HG02852 (cell line): ENCODE measurements around the gene NFKBIE.
"Not testable (repeated sequence)": the region's sequence is repeated elsewhere in the genome, so short reads cannot be mapped to it uniquely, and the experiment has no call there.

Source experiments
- ATAC-seq: cut with Tn5 transposase; IDR thresholded peaks from one replicate; pipeline ENCODE4 v1.9.1; 2021; ENCODE audit warnings: mild to moderate bottlenecking, moderate library complexity; ENCODE audit not compliant: unreplicated experiment

Gene NFKBIE, protein sequence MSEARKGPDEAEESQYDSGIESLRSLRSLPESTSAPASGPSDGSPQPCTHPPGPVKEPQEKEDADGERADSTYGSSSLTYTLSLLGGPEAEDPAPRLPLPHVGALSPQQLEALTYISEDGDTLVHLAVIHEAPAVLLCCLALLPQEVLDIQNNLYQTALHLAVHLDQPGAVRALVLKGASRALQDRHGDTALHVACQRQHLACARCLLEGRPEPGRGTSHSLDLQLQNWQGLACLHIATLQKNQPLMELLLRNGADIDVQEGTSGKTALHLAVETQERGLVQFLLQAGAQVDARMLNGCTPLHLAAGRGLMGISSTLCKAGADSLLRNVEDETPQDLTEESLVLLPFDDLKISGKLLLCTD

DNA sequence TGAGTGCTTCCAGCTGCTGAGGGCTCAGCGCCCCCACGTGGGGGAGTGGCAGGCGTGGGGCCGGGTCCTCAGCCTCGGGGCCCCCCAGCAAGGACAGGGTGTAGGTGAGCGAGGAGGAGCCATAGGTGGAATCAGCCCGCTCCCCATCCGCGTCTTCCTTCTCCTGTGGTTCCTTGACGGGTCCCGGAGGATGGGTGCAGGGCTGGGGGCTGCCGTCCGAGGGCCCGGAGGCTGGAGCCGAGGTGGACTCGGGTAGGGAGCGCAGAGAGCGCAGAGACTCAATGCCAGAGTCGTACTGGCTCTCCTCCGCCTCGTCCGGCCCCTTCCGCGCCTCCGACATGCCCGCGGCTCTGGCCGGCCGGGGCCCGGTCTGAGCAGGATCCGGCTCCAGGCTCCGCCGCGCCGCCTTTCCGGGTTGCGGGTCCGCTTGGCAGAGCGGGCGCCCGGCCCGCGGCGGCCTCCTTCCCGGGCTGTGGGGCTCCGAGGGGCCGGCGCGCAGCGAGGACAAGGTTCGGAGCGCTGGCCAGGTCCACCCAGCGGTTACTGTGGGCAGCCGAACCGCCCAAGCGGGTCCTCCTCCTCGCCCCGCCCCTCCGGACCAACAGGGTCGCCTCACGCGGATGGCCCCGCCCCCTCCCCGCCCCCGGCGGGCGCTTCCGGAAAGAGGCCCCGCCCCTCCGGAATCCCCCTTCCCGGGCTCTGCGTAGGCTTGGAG lies at the start of gene NFKBIE:
Gene NFKBIE (minus strand): TSS at position 545 of the 715 bp plus-strand sequence. CDS start 205 bp downstream, at position 340.
- ATAC-seq = peak; percentile 35

DNA sequence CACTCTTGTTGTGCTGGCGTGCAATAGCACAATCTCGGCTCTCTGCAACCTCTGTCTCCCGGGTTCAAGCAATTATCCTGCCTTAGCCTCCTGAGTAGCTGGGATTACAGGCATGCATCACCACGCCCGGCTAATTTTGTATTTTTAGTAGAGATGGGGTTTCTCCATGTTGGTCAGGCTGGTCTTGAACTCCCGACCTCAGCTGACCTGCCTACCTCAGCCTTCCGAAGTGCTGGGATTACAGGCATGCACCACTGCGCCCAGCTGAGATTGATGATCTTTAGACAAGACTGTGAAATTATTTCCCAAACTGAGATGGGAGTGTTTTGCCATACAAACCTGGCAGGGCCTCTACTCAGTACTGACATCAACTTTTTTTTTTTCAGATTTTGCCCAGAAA lies 49.3 kb upstream of the NFKBIE start:
- ATAC-seq = not testable (repeated sequence)

DNA sequence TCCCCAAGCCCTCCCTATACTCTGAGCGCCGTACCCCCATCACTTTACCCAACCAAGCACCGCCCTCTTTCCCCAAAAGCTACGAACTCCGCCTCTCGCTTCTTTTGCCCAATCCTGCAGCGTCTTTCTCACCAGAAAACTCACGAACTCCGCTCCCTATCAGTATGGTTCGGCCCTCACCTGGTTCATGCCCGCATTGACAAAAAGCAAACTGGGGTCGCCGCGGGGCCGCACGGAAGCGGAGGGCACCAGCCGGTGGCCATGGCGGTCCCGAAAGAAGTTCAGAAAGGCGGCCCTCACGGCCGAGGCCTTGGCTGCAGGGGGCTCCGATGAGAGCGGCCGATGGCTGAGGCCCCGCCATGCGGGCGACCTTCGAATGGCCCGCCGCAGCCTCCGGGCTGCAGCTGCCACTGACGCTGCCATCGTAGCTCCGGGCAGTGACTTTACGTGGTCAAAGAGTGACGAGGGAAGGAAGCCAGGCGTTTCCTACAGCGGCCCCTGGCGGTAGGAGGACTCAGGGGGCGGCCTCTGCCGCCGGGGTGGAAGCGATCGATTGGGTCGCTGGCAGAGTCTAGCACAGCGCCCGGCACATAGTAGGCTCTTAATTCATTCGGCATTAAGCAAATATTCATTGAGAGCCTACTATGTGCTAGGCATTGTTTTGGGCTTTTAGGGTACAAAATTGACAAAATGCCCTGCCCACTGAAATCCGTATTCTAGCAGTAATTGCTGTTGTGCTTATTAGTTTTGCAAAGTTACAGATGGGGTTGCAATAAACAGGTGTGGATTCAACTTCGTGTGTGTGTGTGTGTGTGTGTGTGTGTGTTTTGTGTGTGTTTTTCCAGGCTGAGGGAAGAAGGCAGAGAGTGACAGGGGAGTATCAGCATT lies 47.8 kb upstream of the NFKBIE start, which contains the start of gene AARS2:
Gene AARS2 (minus strand): TSS at position 447 of the 888 bp plus-strand sequence. CDS start 24 bp downstream, at position 423.
- ATAC-seq = peak; percentile 91

DNA sequence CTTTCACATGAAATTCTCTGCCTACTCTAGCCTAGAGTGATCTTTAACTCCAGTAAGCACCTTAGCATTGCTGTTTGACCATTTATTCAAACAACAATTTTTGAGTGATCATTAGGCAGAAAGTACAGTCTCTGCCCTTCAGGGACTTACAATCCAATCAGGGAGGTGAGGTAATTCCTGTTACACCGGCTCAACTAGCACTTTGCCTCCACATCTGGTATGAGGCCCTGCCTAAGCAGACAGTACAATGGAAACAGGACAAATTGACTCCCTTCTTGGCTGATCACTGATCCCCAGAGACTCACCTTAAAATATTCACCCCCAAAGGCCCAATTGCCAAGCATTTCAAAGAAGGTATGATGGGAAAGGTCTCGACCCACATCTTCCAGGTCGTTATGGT lies 46.4 kb upstream of the NFKBIE start:
- no peak for ATAC-seq

DNA sequence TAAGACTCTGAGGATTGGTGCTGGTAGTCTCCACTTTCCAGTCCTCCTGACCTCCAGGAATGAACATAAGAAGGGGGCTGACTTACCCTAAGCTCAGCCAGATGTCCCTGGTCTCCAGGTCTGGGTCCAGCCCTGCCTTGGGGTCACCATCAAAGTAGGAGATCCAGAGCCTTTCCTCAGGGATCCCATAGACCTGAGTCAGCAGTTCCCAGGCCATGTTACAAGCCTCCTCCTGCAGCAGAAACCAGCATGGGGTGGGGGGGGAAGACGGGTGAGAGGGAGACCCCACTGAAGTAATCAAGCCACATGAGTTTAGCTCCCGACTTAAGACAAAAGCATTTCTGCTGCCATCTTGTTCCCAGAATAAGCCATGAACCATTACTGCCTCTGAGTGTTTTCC lies 46.0 kb upstream of the NFKBIE start:
- no peak for ATAC-seq

DNA sequence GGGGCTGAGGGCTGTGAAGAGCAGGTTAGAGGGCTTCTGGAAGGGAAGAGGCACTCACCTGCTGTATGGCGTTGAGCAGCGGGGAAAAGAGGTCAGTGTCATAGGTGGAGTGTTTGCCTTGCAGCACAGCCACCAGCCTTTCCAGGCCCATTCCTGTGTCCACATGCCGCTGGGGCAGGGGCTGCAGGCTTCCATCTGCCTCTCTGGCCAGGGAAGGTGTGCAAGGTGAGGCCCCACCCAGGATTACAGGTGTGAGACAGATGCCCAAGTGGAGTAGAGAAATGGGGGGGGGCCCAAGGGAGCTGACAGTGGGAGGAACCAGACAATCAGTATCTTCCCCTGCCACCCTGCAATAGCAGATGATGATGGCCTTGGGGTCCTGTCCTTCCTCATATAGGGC lies 44.9 kb upstream of the NFKBIE start:
- no peak for ATAC-seq

DNA sequence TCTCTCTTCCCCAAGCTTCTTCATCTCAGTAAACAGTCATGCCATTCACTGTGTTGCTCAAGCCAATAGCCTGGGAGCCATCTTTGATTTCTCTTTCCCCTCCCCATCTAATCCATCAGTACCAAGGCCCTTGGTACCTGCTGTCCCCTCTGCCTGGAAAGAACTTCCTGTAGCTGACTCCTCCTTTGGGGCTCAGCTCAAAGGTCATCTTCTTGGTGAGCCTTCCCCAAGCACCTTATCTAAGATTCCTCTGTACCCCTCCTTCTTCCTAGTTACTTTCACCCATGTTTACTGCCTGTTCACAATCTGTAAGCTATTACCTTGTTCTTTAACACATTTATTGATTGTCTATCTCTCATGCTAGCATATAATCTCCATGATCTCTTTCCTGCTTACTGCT lies 44.3 kb upstream of the NFKBIE start:
- ATAC-seq = no peak

DNA sequence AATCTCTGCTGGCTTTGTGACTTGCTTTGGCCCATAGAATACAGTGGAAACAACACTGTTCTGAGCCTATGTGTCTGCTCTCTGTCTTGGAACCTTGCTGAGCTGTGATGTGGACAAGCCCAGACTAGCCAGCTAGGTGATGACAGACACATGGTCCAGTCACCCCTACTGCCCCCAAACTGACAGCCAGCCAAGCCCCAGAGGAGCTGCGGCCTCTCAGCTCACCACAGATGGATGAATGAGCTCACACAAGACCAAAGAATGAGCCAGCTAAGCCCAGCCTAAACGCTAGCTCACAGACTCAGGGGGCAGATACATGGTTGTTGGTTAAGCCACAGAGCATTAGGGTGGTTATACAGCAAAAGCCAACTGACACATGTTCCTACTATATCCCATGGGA lies 43.7 kb upstream of the NFKBIE start:
- ATAC-seq = no peak

DNA sequence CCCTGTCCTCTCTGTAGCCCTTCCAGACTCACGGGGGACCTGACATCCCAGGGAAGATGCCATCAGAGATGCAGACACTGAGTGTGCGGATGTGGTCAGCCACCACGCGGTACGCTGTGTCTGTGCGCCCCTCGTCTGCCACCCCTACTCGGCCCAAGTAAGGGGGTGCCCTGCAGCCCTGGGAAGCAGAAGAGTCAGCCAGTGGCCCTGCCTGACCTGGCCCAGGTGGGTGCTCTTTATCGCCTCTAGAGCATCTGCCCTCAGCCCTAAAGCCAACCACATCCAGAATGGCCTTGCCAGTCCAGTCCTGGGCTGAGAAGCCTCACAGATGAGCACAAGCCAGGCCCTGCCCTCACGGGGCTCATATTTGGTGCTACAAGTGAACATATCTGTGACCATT lies 41.9 kb upstream of the NFKBIE start:
- ATAC-seq = no peak

DNA sequence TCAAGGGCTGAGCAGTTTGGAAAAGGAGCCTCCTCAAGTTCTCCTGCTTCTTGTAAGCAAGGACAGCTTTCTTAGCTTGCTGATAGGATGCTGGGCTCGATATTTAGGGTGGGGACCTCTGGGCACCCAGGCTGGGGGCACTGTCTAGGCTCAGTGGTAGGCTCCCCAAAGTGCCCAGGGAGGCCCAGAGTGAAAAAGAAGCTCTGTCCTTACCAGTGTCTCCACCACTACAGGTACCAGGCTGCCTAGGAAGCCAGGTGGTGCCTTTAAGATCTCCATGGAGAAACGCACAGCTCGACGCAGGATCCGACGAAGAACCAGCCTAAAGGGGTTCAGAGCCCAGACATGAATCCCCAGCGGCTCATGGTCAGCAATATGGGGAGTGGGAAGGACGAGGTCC lies 41.4 kb upstream of the NFKBIE start:
- no peak for ATAC-seq

DNA sequence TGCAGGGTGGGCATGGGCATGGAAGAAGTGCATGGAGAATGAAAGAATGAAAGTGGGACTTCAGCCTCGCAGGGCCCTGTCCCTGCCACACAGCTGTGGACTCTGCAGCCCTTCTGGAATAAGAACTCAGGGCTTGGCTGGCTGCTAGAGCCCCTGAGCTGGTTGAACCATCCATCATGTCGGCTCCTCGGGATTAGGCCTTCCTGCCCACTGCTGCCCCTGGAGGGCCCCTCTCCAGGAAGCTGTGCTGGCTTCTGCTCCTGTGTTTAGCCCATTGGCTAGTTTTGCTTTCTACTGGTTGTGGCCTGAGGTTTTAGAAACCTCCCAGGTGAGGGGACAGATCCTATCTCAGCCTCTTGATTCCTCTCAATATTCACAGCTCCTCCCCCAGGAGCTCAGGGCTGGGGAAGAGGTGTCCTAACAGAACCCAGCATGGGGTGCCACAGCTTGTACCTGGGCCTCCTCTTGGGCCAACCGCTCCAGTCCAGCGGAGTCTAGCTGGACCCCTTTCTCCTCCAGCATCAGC lies 39.9 kb upstream of the NFKBIE start:
- no peak for ATAC-seq

DNA sequence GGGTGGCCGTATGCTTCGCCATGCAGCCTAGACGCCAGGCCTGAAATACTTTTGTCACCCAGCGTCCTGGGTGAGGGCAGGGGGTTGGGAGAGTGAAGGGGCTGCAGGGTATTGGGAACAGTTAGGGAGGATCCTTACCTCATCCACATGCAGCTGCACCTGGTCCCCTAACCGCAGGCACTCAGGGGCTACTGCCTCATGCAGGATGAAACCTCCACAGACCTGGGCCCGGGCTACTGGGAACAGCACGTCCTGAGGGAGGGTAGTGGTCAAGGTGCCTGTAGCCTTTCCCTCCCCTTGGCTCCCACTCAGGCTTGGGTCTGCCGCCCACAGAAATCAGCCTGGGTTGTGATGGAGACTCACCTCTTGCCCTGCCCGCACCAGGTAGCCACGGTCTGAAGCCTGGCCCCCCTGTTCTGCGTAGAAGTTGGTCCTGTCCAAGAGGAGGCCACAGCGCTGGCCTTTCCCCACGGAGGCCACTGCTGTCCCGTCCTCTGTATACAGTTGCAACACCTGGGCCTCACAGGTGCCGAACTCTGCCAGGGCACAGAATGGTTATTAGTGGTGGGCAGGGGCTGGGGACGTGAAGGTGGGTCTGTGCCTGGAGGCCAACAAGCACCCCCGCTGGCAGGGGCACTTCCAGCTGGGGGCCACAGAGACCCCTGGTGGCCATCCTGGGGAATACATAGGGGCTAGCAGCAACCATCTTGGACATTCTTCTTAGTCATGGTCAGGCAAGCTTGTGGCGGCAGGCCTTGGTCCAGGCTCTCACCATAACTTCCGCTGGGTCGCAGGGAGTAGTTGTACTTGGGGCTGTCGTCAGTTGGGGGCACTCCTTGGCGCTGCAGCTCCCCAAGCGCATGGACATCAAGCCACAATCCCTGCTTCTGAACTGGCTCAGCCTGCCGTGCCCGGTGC lies 39.2 kb upstream of the NFKBIE start:
- no peak for ATAC-seq

DNA sequence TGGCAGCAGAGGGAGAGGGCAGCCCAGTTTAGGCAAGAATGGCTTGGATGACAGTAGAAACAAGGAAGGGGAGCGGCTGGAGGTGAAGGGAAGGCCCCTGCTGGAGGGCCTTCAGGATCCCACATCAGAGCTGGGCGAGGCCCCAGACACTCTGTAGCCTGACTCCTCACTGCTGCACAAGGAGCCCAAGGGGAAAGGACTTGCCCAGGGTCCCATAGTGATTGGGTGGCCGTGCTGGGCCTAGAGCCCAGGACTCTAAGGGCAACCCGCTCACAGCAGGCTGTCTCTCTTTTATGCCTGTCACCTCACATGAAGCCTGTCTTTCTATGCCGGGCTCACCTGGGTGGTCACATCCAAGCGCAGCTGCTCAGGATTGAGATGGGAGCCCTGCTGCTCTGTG lies 38.5 kb upstream of the NFKBIE start:
- ATAC-seq = no peak

DNA sequence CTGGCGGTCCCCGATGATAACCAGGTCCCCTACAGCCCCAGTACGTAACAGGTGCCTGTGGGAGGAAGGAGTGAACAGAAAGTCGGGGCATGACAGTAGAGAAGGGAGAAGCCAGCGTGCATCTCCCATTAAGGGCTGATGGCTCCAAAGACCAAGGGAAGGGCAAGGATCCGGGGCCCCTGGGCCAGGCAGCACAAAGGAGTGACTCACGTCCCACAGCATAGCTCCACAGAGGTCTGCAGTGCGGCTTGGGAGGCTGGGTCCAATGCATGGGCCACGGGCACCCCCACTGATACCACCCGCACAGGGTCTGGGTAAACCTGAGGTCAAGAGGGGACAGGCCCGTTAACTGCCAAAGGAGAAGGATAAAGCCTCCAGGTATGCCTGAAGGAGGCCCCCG lies 37.5 kb upstream of the NFKBIE start:
- no peak for ATAC-seq

DNA sequence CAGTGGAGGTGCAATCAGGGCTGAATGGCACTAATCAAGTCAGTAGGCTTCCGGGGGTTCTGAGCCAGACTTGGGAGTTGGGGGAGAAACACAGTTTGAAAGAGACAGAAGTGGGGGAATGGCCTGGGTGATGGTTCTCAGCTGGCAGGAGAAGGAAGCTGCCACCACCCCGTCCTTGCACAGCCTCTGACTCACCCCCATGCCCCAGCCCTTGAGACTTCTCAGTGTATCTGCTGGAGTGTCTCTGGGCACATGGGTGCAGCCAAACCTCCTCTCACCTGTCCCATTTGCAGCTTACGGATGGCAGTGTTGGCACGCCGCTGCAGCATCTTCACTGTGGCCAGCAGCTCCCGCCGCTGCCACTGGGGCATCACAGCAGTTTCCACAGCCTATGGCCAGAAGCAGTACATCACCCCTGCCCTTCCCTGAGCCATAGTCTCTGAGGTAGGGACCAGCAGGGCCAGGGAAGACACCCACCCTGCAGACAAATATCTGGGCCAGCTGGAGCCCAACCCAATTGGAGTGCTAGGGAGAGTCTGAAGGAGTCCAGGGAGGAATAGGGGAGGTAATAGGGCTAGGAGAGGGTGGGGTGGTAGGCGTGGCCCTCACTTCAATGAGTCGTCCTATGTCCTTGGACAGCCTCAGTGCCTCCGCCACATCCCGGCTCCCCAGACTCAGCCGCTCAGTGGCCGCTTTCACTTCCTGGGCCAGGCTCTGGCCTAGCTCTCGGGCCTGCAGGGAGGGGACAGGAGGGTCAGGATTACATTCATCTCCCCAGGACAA lies 36.6 kb upstream of the NFKBIE start:
- no peak for ATAC-seq

DNA sequence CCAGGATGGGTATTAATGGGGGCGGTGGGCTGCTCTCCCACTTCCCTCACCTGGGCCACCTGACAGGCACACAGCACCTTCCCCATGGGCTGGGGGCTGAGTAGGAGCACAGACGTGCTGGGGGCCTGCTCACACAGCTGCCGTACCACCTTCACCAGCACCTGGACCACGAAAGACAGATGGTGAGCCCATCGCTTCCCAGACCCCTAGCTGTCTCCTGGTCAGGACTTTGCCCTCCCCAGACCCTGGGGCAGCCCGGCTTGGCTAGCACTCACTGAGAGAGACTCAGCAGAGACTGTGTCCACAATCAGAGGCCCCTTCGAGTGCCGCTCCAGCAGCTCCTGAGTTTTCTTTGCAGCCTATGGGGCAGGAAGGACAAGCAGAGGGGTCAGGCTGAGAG lies 35.8 kb upstream of the NFKBIE start:
- no peak for ATAC-seq

DNA sequence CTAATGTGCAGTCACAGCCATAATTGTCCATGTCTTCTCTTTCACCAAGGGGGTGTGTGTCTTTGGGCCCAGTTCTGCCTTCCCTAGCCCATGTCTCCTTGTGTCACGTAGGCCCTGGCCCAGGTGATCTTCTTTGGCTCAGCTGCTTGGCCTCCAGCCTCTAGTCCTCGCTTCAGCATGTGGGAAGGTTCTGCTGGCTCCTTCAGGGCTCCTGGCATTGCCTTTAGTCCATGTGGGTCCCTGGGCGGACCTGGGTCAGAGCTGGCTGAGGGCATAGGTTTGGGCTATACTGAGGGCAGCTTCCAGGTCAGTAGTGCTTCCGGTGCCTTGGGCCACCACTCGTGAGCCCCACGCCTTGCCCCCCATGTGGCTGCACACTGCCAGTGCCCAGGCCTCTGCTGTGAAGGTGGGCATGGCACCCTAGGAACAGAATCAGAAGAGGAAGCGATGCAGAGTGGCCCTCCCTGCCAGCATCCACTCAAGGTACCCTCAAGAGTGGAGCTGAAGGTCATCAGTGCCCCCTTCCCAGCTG lies 35.0 kb upstream of the NFKBIE start:
- ATAC-seq = no peak

DNA sequence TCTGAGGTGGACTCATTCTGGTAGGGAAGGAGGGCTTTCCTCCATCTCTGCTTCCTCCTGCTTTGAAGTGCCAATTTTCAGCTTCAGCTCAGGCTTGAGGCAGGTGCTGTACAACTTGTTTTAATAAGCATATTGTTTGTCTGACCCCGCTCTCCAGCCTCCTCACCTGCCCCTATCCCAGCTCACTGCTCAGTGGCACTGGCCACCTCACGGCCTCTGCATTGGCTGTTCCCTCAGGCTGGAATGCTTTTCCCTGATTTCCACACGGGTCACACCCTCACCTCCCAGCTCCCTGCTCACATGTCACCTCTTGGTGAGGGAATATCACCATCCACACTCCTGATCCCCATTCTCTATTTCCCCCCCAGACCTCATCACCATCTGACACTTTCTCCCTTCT lies 33.5 kb upstream of the NFKBIE start:
- no peak for ATAC-seq
